ENCODE results near the gene GLIS1. TPM values are rescaled to one million over a fixed set of nuclear protein-coding genes. Genes with fewer than 3 reads are reported as not detected.
A peak's percentile ranks its signal among the peaks of the same experiment; 100 is the strongest.

Gene GLIS1
- polyA plus RNA-seq (not detected in 3 replicates), polyA minus RNA-seq (not detected in 3 replicates)
- 0.27 TPM for polyA plus RNA-seq (2011; ENCODE audit: low read depth)
- polyA plus RNA-seq (2011; cell fraction: cytosol; rRNA removed): not detected in 2 replicates
- polyA plus RNA-seq (2011; cell fraction: nucleus; rRNA removed): not detected in 2 replicates
- polyA plus RNA-seq (2012; ENCODE audit: low replicate concordance): 0.14 TPM in 1 of 2 replicates, not detected in the other
- not detected for polyA minus RNA-seq (2011; cell fraction: cytosol; rRNA and poly(A)+ RNA removed)
- not detected in 2 replicates for polyA minus RNA-seq (2011; cell fraction: nucleus; rRNA and poly(A)+ RNA removed)

- H3K9ac ChIP-seq (ENCODE audit: control insufficient read depth, extremely low read depth, insufficient read depth, low read length): no peak within 1 kb of the TSS
- peak within 1 kb of the TSS; percentile 45 to 66 (median 55) for H3K4me3 ChIP-seq (ENCODE audit: control insufficient read depth in 2 of 3, extremely low read depth in 1 of 3, insufficient read depth in 2 of 3, low read depth in 1 of 3, low read length in 3 of 3)
- no peaks in the 10 kb centered on the region for H3K9me1 ChIP-seq (ENCODE audit: control insufficient read depth, extremely low read depth, insufficient read depth, low read length)
- no peak for FAIRE-seq
- TF ChIP-seq, protein P1, sequence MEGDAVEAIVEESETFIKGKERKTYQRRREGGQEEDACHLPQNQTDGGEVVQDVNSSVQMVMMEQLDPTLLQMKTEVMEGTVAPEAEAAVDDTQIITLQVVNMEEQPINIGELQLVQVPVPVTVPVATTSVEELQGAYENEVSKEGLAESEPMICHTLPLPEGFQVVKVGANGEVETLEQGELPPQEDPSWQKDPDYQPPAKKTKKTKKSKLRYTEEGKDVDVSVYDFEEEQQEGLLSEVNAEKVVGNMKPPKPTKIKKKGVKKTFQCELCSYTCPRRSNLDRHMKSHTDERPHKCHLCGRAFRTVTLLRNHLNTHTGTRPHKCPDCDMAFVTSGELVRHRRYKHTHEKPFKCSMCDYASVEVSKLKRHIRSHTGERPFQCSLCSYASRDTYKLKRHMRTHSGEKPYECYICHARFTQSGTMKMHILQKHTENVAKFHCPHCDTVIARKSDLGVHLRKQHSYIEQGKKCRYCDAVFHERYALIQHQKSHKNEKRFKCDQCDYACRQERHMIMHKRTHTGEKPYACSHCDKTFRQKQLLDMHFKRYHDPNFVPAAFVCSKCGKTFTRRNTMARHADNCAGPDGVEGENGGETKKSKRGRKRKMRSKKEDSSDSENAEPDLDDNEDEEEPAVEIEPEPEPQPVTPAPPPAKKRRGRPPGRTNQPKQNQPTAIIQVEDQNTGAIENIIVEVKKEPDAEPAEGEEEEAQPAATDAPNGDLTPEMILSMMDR (optimal IDR thresholded peaks at IDR 0.05 in 1 of 3, IDR thresholded peaks at IDR 0.05 in 1 of 3, conservative IDR thresholded peaks at IDR 0.05 in 1 of 3; ENCODE audit: extremely low read depth in 1 of 3, insufficient read depth in 2 of 3, low read length in 3 of 3): no peak
- no peak for TF ChIP-seq EZH2 (IDR thresholded peaks at IDR 0.05; ENCODE audit: low read length)
- H3K4me2 ChIP-seq (ENCODE audit: control insufficient read depth, extremely low read depth, insufficient read depth, low read depth, low read length): peak within 1 kb of the TSS; percentile 78
- peaks cover 3% of the 10 kb centered on the region for H3K4me1 ChIP-seq (ENCODE audit: control insufficient read depth, extremely low read depth, insufficient read depth, low read length)
- no peak for DNase-seq (ENCODE audit: low read depth, low spot score)
- no peaks in the 10 kb centered on the region for H3K36me3 ChIP-seq (ENCODE audit: control insufficient read depth in 2 of 2, extremely low read depth in 1 of 2, insufficient read depth in 2 of 2, low read length in 2 of 2)
- H4K20me1 ChIP-seq (ENCODE audit: control insufficient read depth, extremely low read depth, insufficient read depth, low read length): no peaks in the 10 kb centered on the region
- H2AFZ ChIP-seq (ENCODE audit: control insufficient read depth, low read length): peak within 1 kb of the TSS; percentile 75
- H3K79me2 ChIP-seq (ENCODE audit: control insufficient read depth, insufficient read depth, low read length): no peaks in the 10 kb centered on the region
- no peak within 1 kb of the TSS for H3K27ac ChIP-seq (ENCODE audit: control insufficient read depth, insufficient read depth, low read length)
- no peaks in the 10 kb centered on the region for H3K9me3 ChIP-seq (ENCODE audit: control insufficient read depth, low read depth, low read length)
- H3K27me3 ChIP-seq (ENCODE audit: control insufficient read depth, extremely low read depth, insufficient read depth, low read length): peaks cover 58% of the 10 kb centered on the region
- dilution Hi-C loops (cut with MboI; ENCODE audit: extremely low pct_ligation_motif_present, low sequenced_read_pairs): no loop called here
Observed at GRCh38 chr1:53739109-53739681, at the start of gene GLIS1. Gene GLIS1, minus strand, starts transcription at chr1:53739164. Its CDS starts 1,100 bp downstream, at chr1:53738064.

DNA sequence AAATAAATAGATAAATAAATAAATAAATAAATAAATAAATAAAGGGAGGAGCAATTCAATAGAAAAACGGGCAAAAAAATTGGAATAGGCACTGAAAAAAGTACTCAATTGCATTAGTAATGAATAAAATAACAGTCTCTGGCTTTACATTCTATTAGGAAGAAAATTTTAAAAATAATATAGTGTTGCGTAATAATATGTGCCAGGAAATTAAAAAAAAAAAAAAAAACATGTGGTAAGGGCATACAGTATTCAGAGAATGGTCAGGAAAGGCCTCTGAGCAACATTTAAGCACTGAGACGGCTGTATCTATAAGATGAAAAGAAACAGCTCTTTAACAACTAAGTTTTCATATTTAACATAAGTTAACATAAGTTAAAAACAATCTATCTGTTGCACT, 48.7 kb upstream of the GLIS1 start:
- H3K36me3 ChIP-seq (ENCODE audit: control insufficient read depth in 2 of 2, extremely low read depth in 1 of 2, insufficient read depth in 2 of 2, low read length in 2 of 2): peaks cover 0 to 11% of the 10 kb centered on the region in 2 experiments
- TF ChIP-seq, protein P1 (optimal IDR thresholded peaks at IDR 0.05 in 1 of 3, IDR thresholded peaks at IDR 0.05 in 1 of 3, conservative IDR thresholded peaks at IDR 0.05 in 1 of 3; ENCODE audit: extremely low read depth in 1 of 3, insufficient read depth in 2 of 3, low read length in 3 of 3): no peak
- FAIRE-seq (no peak), DNase-seq (ENCODE audit: low read depth, low spot score) (no peak)
- H3K9ac ChIP-seq (ENCODE audit: control insufficient read depth, extremely low read depth, insufficient read depth, low read length): no peak overlapping the region
- H3K9me1 ChIP-seq (ENCODE audit: control insufficient read depth, extremely low read depth, insufficient read depth, low read length): no peaks in the 10 kb centered on the region
- no peaks in the 10 kb centered on the region for H3K9me3 ChIP-seq (ENCODE audit: control insufficient read depth, low read depth, low read length)
- dilution Hi-C loops (cut with MboI; ENCODE audit: extremely low pct_ligation_motif_present, low sequenced_read_pairs): no loop called here
- H2AFZ ChIP-seq (ENCODE audit: control insufficient read depth, low read length): no peak overlapping the region
- H3K27me3 ChIP-seq (ENCODE audit: control insufficient read depth, extremely low read depth, insufficient read depth, low read length): no peaks in the 10 kb centered on the region
- no peaks in the 10 kb centered on the region for H4K20me1 ChIP-seq (ENCODE audit: control insufficient read depth, extremely low read depth, insufficient read depth, low read length)
- H3K4me1 ChIP-seq (ENCODE audit: control insufficient read depth, extremely low read depth, insufficient read depth, low read length): no peaks in the 10 kb centered on the region
- no peak overlapping the region for H3K4me3 ChIP-seq (ENCODE audit: control insufficient read depth in 2 of 3, extremely low read depth in 1 of 3, insufficient read depth in 2 of 3, low read depth in 1 of 3, low read length in 3 of 3)
- no peak overlapping the region for H3K27ac ChIP-seq (ENCODE audit: control insufficient read depth, insufficient read depth, low read length)
- no peak overlapping the region for H3K4me2 ChIP-seq (ENCODE audit: control insufficient read depth, extremely low read depth, insufficient read depth, low read depth, low read length)
- H3K79me2 ChIP-seq (ENCODE audit: control insufficient read depth, insufficient read depth, low read length): no peaks in the 10 kb centered on the region

Measured in keratinocyte (primary cell).